Activated CD8-positive, alpha-beta memory T cell treated with anti-CD3 and anti-CD28 coated beads for 24 hours (primary cell): ENCODE measurements around the gene PTCH1.

Experiments
- DNase-seq: peaks from one replicate; pipeline ENCODE4 v3.0.0-alpha.2; 2020

The PTCH1 gene

DNA sequence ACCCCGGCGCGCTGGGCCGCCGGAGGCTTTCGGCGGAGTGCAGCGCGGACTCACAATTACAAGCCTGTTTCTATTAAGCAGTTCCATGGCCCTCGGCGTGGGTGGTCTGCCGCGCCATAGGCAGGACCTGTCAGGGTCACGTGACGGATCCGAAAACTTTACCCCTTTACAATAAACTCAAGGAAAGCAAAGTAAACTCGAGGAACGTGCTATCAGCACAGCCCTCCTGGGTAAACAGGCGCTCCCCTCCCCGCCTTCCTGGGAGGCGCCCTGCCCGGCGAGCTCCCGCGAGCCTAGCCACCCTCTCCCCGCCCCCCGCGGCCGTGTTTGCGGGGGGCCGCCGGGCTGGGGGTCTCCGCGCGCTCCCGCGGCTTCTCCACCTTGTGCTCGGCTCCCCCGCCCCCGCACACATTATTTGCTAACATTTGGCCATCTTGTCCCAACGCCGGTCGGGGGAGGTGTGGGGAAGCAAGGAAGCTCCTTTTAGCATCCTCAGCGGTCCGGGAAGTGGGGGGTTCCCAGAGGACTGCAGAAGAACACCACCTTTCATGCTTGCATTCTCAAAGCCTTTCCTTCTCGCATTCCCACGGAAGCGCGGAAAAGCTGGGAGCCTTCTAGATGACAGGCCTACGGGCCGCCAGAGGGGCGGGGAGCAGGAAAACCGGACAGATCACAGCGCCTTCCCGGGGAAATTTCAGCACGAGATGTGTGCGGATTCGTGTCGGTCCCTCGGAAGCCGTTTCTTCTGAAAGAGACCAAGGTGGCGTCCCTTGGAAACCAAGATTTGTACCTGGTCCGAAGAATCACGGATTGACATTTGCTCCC is at the start of gene PTCH1:
Gene PTCH1, minus strand, starts transcription at position 238 of the 825 bp plus-strand sequence.
- peak; percentile 80 for DNase-seq

DNA sequence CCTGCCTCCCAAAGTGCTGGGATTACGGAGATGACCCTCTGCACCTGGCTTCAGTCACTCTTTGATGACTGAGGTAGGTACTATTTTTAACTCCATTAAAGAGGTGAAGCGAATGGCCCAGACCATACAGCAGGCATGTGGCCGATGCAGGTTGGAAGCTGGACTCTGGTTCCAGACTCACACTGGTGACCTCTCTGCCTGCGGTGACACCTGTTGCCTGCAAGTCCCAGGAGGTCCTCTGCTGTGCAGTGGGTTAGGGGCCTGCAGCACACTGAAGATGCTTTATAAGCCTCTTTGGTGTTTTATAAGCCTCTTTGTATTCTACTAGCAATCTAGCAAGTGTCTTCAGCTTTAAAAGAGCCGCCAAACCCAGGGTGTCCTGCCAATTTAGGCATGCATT is 49.2 kb upstream of the PTCH1 start:
- no peak for DNase-seq

DNA sequence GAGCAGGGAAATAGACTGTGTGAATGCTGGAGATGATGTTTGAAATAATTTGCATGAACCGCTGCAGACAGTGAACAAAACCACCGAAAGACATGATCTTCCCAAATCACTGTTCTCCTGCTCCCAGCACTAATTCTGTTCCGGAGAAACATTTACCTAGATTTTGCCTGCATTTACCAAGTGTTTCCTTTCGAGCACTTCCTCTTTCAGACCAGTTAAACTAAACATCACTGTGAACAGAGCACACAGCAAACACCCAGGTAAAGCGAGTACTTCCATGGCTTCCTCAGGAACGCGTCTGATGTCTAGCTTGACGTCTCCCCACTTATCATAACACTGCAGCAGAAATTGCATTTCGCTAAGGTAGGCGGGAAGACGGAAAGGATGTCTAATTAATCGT is 45.1 kb upstream of the PTCH1 start:
- DNase-seq, result no peak

DNA sequence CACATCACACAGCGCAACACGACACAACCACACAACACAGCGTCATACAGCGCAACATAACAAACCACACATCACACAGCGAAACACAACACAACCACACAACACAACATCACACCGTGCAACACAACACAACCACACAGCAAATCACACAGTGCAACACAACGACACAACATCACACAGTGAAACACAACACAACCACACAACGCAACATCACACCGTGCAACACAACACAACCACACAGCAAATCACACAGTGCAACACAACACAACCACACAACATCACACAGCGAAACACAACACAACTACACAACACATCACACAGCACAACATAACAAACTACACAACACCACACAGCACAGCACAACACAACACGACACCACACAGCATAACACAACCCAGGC is 40.4 kb upstream of the PTCH1 start:
- no peak for DNase-seq

DNA sequence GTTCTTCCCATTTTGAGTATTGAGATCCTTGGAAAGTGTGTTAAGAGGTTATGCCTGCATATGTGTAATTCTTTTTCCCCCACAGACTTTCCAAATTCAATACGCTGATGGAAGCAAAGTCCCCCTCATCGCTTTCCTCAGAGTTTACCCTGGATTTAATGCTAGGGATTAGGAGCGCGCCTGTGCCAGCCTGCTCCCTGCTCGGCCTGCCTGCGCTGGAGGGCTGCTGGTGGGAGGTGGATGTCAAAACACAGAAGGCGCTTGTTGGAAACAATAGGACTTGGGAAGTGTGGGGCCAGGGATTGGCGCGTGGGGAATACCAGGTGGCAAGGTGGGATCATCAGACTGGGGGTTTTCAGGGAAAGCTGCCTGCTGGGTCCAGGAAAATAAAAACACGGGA is 39.8 kb upstream of the PTCH1 start:
- no peak for DNase-seq

DNA sequence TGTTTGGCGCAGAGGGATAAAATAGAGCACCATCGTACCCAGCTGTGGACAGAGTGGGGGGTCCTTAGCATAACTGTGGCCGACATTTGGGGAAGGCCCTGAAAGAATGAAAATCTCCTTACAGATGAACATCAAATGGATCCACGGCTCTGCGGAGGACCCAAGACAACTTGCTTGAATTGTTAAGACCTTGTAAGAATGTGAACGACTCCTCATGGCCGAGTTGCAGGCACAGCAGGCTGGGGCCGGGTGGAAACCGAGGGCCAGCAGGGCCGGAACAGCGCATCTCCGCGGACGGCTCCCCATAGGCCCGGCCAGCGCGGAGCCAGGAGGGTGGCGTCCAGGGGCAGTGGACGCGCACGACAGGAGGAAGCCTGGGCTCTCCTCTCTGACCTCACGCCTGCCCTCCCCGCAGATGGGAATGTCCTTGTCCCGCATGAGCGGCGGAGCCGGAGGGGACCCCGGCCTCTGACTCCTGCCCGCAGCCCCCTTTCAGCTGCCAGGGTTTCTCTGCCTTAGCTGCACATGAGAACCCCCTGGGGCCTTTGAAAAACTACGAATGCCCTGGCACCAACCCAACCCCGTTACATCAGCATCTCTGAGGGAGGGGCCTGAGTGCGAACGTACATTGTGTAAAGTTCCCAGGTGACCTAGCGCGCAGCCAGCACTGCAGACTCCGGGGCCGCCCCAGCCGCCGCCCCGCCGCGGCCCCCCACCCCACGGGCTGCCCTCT is 36.2 kb upstream of the PTCH1 start:
- DNase-seq, result peak; percentile 66

DNA sequence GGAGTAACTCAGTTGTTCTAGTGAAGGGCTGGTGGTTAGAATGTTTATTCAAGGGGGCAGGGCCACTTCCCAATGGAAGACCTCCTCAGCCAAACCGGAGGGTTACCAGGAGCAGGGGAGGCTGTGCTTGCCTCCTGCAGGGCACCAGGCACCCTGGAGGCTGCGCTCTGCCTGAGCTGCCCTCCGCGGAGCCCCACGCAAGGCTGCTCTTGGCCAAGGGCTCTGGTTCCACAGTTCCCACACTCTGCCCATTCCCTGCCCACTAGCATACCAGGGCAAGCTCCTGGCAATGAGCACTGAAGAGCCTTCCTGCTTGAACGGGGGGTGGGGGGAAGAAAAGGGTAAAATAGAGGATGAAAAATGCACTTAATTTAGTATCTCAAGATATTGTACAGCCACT is 35.5 kb upstream of the PTCH1 start:
- DNase-seq, result no peak

DNA sequence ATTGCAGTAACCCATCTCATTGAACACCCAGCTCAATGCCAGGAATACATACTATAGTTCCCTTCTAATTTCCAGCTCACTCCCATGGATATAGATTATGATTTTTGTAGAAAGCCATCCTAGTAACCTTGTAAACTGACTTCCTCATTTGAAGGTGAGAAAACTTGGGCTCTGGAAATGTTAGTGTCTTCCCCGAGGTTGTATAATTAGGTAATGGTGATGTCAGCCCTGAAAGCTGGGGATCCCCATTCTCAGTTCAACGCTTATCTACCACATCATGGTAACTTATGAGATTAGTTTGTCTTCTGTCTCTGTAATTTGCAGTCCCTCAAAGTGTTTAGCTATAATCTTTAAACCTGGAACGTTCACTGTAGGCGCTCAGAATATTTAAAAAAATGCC is 34.6 kb upstream of the PTCH1 start:
- DNase-seq, result no peak

DNA sequence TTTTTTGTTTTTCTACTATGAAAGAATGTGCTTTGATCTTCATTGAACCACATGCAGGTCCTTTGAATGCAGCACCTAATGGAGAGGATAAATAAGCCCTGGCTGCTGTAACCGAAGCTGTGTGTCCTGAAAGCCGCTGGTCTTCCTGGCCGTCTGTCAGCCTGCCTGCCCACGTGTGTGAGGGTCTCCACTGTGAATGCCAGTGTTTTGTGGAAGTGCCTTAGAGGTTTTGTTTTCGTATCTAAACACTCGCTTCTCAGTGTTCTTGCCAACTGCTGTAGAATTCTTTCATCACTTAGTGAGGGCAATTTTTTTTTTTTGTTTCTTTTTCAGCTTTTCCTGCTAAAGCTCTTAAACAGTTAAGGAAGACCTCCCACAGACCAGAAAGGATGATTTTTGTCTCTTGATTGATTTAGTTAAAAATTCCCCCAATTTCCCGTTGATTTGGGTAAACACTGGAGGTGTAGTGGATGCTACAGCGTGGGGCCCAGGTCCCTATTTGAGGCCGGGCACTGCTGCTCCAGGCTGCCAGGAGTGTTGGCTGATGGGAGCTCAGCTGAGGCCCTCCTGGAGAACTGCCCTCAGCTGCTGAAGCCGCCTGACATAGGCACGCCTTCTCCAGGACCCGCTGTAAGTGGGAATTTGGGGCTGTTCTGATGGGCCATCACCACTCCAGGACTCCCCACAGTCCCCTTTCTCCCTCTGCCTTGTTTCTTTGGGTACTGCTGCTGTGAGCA is 29.2 kb upstream of the PTCH1 start:
- DNase-seq, result no peak

DNA sequence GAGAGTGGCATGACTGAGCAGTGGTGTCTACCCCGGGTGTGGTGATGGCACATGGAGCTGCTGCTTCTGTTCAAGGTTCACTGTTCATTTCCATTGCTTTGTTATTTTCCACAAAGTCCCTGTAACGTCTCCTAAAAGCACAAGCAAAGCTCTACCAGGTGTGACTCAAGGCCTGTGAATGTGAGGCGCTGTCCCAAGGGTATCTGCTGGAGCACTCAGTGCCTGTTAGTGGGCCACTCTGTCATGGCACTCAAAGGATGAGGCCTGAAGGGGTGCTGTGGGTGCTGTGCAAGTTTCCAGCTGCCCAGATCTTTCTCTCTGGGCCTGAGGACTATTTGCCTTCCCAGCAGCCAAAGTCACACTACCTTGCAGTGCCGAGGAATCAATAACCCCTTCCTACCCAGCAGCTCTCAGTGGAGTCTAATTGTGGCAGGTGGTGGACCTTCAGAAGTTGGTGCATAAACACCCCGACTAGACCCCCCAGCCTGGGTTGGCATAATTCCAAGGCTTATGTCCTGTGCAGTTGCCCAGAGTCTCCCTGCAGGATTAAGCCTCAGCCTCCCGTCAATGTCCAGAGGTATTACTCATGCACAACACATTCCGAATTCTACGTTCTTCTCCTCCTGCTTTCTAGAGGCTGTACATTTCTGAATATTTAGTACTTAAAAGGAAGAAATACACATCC is 17.4 kb upstream of the PTCH1 start:
- no peak for DNase-seq

DNA sequence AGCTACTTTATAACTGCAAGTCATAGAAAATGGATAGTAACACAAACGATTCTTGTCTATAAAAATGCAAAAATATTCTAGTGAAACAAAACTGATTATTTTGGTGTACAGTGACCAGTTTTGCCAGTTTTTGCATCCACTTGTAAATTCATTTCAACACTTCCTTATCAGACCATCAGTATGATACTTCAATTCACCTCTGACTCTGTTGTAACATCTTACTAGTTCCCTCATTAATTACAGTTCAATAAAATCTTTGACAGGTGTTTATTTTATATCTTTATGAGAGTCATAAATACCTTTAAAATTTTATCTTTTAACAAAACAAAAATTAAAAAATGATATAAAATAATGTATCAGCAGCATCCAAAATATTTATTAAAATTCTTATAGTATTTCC is 13.1 kb upstream of the PTCH1 start:
- no peak for DNase-seq

DNA sequence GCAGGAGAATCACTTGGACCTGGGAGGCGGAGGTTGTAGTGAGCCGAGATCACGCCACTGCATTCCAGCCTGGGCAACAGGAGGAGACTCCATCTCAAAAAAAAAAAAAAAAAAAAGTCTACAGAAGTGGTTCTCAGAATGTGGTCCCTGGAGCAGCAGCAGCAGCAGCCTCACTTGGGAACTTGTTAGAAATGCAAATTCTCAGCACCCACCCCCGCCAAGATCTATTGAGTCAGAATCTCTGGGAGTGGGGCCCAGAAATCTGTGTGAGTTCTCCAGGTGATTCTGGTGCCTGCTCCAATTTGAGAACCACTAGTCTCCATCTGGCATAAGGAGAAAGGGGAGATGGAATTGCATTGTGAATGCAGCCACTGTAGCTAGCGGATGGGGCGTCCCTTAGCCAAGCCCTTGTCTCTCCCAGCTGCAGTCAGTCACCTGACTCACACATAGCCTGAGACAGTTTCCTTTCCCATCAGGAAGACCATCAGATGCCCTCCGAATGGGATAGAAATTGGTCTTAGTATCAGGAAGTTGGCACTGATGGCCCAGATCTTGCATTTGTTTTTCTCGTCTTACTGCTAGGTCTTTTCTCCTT is 12.2 kb upstream of the PTCH1 start:
- no peak for DNase-seq

DNA sequence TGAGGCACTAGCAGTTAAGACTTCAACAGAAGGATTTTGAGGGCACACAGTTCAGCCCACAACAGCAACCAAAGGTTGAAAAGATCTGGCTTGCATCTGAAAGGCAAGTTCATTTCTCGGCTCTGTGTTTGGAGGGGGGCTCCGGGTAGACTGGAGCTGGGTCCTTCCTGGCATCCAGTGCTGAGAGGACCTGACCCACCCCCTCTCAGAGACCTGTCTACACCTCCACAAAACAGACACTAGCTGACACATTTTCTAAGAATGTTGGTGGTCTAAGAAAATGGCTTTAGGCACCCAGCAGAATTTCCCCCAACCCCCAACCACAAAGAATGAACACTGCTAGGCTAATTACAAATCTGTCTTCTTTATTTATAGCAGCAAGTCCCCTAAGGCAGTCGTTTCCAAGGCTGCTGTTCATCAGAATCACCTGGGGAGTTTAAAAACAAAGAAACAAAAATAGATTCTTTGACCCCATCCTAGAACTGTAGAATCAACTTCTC is 6.2 kb upstream of the PTCH1 start:
- no peak for DNase-seq

DNA sequence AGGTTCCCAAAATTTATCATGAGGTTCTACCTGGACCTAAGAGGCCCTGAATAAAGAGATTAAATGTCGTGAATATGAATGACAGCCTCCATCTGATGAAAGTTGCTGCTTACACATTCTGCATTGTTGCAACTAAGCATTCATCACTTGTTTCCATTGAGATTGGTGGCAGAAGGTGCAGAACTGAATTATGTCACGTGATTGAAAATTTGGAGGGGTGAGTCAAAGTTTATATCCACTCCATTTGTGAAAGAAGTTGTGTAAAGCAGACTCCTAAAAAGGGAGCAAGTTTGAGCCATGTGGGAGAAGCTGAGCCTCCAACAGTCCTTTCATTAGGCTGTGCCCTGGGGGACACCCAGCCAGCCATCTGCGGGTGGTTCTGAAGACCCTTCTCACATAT is 4.9 kb upstream of the PTCH1 start:
- DNase-seq, result no peak

DNA sequence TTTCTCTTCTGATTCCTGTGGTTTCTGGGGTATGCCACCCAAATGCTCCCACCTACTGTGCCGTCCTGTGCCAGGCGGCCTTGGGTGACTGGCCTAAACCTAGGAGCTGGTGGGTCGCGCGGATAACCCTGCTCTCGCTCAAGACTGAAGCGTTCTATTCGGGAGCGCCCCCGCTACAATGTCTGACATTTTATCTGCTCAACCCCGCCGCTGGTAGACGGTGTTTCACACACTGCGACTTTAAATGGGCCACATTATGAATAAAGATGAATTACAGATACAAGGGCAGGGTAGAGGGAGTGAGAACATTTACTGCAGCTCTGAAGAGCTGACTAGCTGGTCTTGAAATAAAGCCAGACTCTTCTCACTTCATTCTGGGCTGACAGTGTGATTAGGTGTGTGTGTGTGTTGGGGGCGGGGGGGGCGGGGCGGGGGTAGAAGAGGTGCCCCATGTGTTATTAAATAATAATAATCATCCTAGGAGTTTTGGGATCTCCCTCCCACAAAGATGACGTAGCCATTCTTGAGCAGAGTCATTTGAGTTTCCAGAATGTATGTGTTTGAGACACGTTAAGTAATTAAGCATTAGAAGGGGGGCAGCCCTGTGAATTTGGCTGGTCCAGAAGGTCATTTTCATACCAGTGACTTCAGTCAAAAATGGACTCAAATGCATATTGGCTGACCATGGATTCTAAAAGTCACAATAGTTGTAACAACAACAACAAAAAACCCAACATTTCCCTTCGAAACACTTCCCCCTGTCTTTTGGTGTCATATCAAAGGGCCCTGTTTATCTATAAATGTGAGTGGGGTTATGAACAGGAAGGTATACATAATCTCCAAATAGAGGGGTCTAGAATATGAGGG is 1.0 kb upstream of the PTCH1 start:
- no peak for DNase-seq

DNA sequence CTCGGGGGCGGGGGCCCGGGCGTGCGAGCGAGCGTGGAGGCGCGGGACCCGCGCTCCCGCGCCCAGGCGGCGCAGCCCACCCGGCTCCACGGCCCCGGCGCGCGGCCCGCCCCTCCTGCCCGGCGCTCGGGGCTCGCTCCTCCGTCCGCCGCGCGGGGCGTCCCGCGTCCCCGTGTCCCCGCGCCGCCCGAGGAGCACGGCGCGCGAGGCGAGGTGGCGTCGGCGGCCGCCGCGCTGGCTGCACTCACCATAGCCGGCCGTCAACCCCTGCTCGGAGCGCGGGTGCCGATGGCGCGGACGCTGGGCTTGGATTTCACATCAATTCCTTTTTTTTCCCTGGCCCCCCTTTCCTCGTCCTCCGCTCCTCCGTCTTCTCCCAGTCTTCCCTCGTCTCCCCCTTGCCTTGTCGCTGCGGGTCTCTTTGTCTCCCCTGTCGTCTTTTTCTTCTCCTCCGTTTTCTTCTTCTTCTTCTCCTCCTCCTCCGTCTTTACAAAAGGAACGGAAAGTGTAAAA is 494 bp downstream of the PTCH1 start:
- no peak for DNase-seq

DNA sequence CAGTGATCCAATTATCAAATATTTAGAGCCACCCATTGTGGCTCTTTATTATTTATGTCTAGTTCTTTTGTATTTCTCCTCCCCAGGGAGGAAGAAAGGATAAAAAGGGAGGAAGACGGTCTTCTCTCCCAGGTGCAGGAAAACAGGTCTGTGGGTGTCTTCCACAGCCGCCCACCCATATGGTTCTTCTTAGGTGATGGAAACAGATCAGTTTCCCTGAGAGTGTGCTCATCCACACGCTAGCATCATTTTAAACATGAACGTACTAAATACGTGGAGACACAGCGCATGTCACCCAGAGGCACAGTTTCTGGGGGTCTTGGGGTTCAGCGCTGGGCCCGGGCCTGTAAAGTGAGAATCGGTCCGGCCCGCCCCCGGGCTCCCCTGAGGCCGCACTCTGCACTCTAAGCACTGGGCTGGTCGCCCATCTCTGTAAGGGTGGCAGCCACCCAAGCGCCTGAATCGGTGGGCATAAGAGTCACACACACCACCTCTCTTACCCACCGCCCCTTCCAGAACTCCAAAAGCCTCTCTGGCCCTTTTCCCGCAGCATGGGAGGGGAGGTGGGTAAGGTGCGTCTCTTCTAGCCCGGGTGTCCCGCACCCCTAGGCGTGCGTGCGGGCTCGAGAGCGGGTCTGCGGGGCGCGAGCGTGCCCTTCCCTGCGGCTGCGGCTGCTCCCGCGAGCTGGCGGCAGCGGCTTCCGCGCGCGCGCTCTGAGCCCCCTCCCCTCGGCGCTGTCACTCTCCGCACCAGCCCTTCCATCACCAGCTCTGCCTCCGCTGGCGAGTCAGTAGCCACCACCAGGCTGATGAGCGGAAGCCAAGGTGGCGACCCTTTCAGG is 1.3 kb downstream of the PTCH1 start:
- peak; percentile 73 for DNase-seq

DNA sequence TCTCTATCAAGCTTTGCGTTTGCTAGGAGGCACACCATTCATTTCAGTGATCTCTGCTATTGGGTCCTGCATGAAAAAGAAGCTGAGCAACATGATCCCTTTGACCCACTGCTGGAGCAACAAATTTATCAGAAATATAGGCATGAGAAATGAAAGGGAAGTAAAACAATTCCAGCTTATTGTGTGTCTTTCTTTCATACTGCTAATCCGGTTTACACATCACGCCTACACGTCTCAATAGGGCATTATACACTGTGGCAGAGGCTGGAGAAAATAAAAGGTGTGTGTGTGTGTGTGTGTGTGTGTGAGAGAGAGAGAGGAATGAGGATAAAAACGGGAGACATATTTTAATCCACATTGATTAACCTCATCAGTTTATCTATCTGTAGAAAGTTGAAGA is 2.4 kb downstream of the PTCH1 start:
- no peak for DNase-seq

DNA sequence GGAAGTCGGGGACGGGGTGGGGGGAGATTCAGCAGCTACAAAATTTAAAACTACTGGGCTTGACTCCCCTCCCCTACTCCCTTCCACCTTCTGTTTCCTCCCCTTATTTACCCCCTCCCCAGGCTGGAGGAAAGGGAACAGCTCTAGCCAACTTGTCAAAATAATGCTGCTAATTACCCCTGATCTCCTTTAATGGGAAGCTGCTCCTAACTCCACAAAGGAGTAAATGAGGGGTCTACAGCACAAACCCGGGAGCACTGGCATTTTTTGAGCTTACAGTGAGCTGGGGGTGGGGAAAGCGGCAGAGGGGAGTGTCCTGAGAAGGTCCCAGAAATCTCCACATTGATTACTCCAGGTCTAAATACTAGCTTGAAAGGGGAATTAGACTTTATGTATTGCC is 3.1 kb downstream of the PTCH1 start:
- DNase-seq, result no peak

DNA sequence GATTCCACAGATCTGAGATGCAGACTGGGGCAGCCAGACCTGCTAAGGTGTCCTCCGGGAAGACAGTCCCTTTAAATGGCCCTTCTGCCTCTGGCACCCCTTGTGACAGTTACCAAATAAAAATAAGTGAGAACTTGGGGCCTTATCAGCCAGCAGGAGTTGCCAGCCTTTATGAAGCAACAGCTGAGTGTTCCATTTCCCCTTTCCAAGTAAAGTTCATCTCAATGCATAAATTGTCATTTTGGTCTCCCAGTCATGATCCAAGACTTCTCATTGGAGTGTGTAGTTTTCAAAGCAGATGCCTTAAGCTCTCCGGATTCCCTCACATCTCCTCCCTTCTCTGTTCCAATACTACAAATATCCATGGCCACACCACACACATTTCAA is 4.1 kb downstream of the PTCH1 start:
- no peak for DNase-seq
